ENCODE measurements around the gene SNAP25.

The SNAP25 gene

DNA sequence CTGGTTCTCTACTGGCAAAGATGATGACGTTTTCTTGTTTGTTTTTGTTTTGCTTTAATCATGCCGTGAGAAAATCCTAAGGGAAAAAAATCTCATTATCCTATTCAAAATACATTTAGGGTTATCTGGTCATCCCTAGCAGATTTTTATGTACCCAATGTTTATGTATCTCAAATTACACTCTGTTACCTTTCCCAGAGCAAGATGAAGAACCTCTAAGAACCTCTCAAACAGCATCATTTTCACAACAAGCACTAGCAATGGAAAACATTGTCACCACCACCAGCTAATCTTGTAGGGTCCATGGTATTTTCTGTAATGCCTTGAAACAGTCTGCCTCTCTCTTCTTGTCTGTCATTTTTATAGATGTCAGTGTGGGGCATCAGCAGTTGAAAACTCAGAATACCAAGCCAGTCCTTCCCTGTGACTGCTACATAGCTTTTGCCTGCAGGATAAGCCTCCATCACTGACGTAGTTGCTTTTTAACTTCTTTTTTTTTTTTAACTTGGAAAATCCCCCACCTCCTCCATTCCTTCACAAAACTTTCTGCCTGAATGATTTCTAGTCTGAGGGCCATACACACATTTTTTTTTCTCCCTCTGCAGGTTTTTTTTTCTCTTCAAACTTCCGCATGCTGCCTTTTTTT lies 2.4 kb upstream of the SNAP25 start:
- no peak for DNase-seq (ENCODE audit: low spot score)

DNA sequence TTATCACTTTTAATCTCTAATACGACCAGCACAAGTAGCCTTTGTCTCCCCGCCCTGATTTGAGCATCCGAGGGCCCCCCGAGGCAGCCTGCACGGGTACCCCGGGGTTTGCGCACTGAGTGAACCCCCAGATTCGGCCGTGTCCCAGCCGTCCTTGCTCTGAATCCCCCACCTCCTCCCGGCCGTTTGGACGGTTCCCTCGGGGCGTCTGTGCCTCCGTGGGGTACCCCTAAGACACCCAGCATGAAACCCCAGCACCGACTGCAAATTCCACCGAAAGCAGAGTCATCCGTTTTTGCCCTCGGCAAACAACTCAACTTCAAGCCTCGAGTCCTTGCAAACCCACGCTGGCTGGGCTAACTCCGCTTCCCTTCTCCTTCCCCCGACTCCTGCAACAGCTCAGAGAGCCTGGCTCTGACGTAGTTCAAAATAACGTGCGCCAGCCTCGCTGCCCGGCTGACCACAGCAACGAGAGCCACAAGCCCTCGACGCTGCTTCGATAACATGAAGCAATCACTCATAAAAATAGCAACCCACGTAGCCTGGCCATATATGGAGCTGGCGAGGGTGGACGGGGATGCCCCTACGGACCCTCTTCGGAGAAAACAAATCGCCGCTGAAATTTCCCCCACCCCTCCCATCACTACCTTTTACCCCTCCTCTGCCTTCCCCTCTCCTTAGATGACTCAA lies 764 bp upstream of the SNAP25 start:
- no peak for DNase-seq (ENCODE audit: low spot score)

DNA sequence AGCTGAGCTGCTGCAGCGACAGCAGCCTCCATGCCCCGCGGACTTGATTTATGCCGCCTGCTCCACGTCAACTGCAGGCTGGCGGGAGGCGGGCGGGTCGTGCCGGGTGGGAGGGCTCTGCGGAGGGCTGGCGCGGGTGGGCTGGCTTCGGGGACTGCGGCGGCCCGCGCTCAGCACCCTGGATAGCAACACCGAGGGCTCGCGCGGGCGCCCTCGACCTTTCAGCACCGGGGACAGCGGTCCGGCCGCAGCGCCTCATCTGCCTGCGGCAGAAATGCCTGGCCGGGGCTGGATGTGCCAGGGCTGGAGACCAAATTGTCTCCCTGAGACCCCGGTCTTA lies 792 bp downstream of the SNAP25 start:
- peak; percentile 86 for DNase-seq (ENCODE audit: low spot score)

- DNase-seq (ENCODE audit: low spot score) = no peak
Observed at GRCh38 chr20:10219993-10220750, 1.5 kb downstream of the SNAP25 start.

DNA sequence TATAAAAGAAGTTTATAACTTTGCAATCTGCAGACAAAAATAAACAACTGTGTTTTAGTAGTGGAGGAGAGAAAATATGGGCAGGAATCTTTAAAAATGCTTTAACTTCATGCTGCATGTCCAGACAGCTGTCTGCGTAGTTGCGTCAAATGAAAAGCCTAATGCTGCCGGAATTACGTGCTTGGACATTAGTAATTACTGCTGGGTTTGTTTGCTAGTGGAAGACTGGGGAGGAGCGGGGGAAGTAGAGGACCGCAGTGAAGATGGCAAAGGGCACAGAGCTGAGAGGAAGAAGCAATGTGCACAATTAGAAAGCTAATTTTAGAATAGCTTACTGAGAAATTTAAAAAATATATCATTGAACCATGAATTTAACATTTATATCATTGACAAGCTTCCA lies 2.4 kb downstream of the SNAP25 start:
- DNase-seq (ENCODE audit: low spot score) = no peak

DNA sequence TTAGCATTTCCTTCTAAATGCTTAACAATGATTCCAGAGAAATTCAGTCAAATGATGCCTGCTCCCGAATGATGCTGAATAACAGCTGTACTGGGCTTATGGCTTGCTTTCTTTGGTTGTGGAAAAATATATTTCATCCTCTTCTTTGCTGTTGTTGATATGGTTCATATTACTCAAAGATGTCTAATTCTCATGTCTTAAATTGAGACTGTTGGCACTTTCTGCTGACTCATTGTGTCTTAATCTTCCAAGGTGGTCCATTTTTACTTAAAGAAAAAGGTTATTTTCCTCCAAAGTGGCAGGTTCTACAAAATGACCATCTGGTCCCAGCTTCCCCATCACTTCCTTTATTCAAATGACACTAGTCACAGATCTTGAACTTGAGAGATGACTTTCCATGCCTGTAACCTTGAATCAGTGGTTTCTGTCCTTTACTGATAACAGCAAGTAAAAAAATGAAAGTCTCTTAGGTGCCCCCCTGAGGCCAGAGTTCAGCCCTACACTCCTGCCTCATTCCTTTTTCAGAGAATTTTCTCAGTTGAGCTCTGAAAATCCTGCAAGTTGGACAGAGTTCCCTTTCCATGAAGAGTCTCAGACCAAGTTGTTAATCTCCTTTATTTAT lies 6.9 kb downstream of the SNAP25 start:
- DNase-seq (ENCODE audit: low spot score) = no peak

DNA sequence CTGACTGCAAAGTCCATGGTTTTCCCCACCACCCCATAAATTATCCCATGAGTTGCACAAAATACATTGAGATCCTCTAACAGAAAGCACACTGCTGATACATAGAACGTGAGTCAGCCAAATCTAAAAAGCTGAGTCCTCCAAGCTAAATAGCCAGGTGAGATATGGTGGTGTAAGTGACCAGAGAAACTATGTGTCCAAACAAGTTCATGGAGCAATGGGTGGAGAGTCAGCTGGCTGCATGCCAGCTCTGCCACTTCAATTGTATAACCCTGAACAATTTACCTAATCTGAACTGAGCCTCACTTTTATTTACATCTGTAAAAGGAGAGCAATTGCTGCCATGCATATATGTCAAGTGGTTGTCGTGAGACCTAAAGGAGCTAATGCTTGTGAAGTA lies 9.7 kb downstream of the SNAP25 start:
- no peak for DNase-seq (ENCODE audit: low spot score)

DNA sequence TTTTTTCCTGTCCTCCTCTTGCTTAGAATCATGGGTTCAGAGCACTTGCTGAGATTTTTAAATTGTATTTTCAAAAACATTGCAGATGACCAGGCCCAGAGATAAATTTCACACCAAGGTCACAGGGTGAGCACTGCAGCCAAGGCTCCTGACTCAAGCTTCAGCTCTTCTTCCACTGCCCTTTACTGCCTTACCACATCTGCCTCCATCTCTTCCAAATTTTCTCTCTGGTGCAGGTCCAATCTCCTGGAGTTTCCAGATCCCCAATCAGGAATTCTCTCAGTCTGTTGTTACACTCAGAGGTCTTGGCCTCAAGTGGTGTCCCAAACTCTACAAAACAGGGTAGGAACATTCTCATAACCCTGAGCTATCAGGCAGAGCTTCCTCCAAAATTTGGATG lies 12.7 kb downstream of the SNAP25 start:
- no peak for DNase-seq (ENCODE audit: low spot score)

DNA sequence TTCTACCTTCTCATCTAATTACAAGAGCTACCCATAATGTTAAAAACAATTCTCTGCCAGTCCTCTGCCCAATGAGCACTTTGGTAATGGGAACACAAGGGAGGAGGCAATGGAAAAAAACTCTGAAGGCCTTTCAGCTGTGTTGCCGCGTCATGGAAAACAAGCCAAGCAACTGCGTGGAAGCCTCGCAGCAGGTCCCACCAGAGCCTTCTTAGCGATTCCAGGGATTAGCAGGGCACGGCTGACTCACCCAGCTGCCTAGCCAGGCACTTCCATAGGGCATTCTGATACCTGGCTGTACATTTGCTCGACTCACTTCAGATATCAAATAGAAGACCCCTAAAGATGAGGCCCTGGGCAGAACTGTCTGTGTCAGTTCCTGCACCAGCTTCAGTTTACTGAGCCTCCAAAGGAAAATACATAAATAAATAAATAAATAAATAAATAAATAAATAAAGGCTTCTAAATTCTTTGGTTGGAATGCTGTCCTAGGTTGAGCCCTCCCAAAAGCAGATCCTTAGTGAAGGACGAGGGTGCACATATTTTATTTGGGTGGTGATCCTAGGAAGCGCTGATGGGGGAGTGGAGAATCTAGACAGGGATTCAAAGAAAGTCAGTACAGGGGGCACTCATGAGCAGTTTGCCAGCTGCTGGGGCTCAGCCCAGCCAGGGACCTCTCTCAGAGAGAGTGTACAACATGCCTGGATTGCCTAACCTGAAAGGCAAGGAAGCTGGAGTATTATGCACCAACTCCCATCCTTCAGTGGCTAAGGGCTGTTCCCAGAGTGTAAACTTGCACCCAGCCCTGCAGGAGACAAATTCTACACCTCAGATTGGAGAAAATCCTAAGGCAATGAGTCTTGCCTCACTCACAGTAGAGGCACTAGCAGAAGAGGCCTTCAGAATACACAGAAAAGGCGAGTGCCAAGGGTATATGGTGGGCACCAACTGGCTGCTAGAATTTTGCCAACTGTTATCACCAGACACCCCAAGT lies 18.2 kb downstream of the SNAP25 start:
- DNase-seq (ENCODE audit: low spot score) = no peak

GRCh38 chr20:10239954-10240353 lies 21.3 kb downstream of the SNAP25 start:
- no peak for DNase-seq (ENCODE audit: low spot score)

DNA sequence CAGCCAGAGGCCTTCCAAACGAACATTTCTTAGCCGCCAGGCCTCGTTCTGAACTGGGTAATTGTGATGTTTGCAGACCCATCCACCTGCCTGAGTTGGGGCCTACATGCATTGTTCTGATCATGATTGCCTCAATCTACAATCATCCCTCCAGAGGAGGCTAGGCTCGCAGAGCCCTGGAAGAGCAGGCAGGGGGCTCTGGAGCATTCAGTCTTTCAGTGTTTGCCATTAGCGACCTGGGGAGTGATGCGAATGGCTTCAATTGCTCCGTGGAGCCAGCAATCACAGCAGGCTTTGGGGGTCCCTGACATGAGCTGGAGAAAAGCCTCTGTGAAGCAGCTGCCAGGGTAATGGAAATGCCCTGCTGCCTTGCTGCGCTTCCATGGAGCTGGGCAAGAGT lies 22.0 kb downstream of the SNAP25 start:
- DNase-seq (ENCODE audit: low spot score) = no peak

DNA sequence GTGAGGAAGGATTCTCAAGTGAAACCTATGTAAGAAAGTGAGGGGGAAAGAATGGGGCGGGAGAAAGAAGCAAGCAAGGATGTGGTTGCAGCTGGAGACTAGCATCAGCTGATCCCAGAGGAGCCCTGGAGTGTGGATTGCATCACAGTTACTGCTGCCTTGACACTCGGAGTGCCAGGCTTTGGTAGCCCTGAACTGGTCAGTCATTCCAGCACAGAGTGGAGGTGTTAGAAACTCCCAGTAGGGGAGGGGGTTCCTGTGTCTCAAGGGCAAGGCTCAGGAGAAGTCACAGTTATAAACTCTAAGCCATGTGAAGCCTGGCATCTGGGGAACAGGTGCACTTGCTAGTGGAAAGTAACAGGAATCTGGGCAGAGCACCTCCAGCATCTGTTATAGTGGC lies 23.5 kb downstream of the SNAP25 start:
- DNase-seq (ENCODE audit: low spot score) = no peak

GRCh38 chr20:10247440-10247839 lies 28.8 kb downstream of the SNAP25 start:
- DNase-seq (ENCODE audit: low spot score) = no peak

- no peak for DNase-seq (ENCODE audit: low spot score)
Observed at GRCh38 chr20:10249048-10249770, 30.6 kb downstream of the SNAP25 start.

DNA sequence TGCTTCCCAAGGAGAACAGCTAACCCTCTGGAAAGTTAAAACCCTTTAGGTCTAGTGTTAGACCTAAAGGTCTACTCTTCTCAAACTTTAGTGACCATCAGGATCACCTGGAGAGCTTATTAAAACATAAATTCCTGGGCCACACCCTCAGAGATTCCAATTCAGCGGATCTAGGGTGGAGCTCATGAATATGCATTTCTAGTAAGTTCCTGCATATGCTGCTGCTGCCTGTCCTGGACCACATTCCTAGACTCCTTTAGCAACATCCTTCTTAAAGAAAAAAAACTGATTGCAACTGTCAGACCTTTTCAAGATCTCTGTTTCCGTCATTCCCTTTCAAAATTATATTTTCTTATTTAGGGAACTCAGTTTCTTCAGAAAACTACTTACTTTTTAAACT lies 31.2 kb downstream of the SNAP25 start:
- DNase-seq (ENCODE audit: low spot score) = no peak

DNA sequence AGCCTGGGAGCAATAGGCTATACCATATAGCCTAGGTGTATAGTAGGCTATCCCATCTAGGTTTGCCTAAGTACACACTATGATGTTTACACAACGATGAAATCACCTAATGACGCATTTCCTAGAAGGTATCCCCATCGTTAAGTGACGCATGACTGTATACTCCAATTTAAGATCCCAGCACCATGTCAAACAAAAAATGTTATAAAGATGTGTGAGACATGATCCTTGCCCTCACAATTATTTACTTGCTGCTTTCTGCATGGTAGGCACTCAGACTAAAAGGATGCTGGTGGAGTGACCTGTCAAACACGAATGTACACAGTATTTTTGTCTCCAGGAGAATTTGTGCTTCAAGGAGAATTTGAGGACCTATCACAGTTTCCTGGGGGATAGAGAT lies 32.3 kb downstream of the SNAP25 start:
- no peak for DNase-seq (ENCODE audit: low spot score)

DNA sequence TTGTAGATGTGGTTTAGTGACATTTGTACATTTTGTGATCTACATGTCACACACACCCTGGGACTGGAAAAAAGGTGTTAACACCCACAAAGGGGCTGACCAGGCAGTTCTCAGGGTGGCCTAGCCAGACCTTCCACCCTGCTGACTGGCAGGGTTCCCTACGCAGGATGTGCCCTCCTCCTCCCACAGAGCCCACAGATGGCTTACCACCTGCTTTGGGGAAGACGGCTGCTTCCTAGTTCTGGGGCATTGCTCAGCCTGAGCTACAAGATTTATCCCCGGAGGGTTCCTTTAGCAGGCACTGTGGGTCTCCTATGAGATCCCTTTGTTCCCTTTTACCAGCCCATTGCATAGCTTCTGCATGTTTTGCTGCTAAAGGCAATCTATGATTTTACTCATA lies 35.1 kb downstream of the SNAP25 start:
- DNase-seq (ENCODE audit: low spot score) = no peak

- DNase-seq (ENCODE audit: low spot score) = no peak
Observed at GRCh38 chr20:10255846-10256245, 37.2 kb downstream of the SNAP25 start.

DNA sequence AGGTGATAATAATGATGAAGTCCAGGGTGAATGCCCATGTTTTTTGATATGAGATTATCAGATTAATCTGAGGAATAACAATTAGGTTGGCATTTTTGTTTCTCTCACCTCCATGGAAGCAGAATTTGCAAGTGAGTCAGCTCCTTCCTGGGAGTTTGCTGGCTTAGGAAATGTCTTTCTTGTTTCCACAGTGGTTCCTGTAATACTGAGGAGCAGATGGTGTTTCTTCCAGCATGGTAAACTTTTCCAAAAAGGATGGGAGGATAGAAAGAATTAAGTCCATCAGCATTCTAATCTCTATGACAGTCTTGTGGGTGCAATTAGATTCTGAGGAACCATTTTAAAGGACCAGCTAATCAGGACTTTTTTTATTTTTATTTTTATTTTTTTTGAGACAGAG lies 40.5 kb downstream of the SNAP25 start:
- no peak for DNase-seq (ENCODE audit: low spot score)

DNA sequence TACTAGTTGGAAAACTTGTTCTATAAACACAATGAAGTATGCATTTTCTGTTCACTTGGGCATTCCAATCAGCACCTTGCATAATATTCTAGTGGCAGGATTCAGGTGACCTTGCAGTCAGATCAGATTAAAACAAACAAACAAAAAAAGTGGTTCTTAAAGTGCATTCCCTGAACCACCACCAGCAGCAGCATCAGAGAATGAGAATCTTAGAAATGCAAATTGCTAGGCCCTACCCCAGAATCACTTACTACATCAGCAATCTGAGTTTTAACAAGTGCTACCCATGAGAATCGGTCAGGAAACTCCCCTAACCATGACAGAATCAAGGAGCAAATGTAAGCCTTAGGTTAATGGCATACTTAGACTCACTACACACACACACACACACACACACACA lies 41.7 kb downstream of the SNAP25 start:
- DNase-seq (ENCODE audit: low spot score) = no peak

DNA sequence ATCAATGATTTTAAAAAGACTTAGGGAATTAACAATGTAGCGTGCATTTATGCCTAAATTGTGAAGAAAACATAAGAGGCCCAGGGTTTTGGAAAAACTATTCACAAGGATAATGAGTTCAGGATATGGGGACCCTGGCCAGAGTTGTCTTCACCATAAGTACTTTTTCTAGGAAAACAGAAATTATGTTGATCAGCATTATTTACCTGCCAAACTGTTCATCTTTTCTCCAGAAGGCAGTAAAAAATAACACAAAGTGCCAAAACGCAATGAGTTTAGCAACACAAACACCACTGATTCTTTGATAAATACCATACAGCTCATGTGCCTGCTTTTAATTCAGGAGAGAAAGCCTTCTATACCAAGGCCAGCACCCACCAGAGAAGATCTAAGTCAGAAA lies 43.1 kb downstream of the SNAP25 start:
- DNase-seq (ENCODE audit: low spot score) = no peak
